Stimulated activated CD8-positive, alpha-beta memory T cell treated with anti-CD3 and anti-CD28 coated beads, Interleukin-15, amount 100 ng/mL, for 48 hours (primary cell): ENCODE data around the gene EXOSC5.
"Not testable (repeated sequence)": the region's sequence is repeated elsewhere in the genome, so short reads cannot be mapped to it uniquely, and the experiment has no call there.

Experiments
- DNase-seq, 2 donors: peaks; one replicate each; pipeline ENCODE4 v3.0.0-alpha.2; 2020; ENCODE audit warnings: low read depth in 2 of 2

The EXOSC5 gene

GRCh38 chr19:41397086-41398049 lies at the start of gene EXOSC5, which contains the start of gene BCKDHA:
Gene EXOSC5 (minus strand): TSS chr19:41397359. CDS start chr19:41397328, 31 bp downstream.
Gene BCKDHA (plus strand): TSS chr19:41397818. CDS start chr19:41397828, 10 bp downstream.
- peak; percentile 99 for DNase-seq

GRCh38 chr19:41445575-41445974 lies 48.4 kb upstream of the EXOSC5 start:
- no peak for DNase-seq

GRCh38 chr19:41443813-41444455 lies 46.8 kb upstream of the EXOSC5 start:
- DNase-seq: no peak

GRCh38 chr19:41442473-41443355 lies 45.6 kb upstream of the EXOSC5 start, which contains the start of gene ERICH4:
Gene ERICH4 (plus strand): TSS chr19:41443156. CDS start chr19:41443170, 14 bp downstream.
- DNase-seq: no peak

- no peak for DNase-seq
Observed at GRCh38 chr19:41441321-41441945, 44.3 kb upstream of the EXOSC5 start.

GRCh38 chr19:41439441-41440222 lies 42.5 kb upstream of the EXOSC5 start, which contains the start of gene DMAC2:
Gene DMAC2 (minus strand): TSS chr19:41439912. CDS start chr19:41439899, 13 bp downstream.
- DNase-seq: peak; percentile 91

- no peak for DNase-seq
Observed at GRCh38 chr19:41437944-41438574, 40.9 kb upstream of the EXOSC5 start.

GRCh38 chr19:41436674-41436951 lies 39.5 kb upstream of the EXOSC5 start:
- DNase-seq: no peak

GRCh38 chr19:41435936-41436673 lies 38.9 kb upstream of the EXOSC5 start:
- no peak for DNase-seq

GRCh38 chr19:41435376-41435775 lies 38.2 kb upstream of the EXOSC5 start:
- not testable (repeated sequence) for DNase-seq

- no peak for DNase-seq
Observed at GRCh38 chr19:41434450-41434849, 37.3 kb upstream of the EXOSC5 start.

- no peak for DNase-seq
Observed at GRCh38 chr19:41433171-41433570, 36.0 kb upstream of the EXOSC5 start.

GRCh38 chr19:41431426-41432386 lies 34.5 kb upstream of the EXOSC5 start:
- DNase-seq: no peak

GRCh38 chr19:41430922-41431321 lies 33.8 kb upstream of the EXOSC5 start:
- DNase-seq: no peak

- DNase-seq: no peak
Observed at GRCh38 chr19:41428481-41428859, 31.3 kb upstream of the EXOSC5 start.

GRCh38 chr19:41427647-41428480 lies 30.7 kb upstream of the EXOSC5 start:
- peak in 1 of 2 donors; percentile 18 for DNase-seq
